Gastrocnemius medialis (tissue), 4 donors: ENCODE data around the gene FAM78A. TPM values are rescaled to one million over a fixed set of nuclear protein-coding genes. Genes with fewer than 3 reads are reported as not detected.
"Not testable (repeated sequence)": the region's sequence is repeated elsewhere in the genome, so short reads cannot be mapped to it uniquely, and the experiment has no call there.

ENCODE experiments used
- ATAC-seq, 2 donors: fragments of 150-250 bp; one replicate each; pipeline ENCODE4 v1.9.1; 2016
- DNase-seq, 2 donors: peaks; one replicate each; pipeline ENCODE4 v3.0.0-alpha.2; 2019
- H3K27ac ChIP-seq, 4 donors: fragments of 200-600 bp; sonication (generic); 1 replicate in 1 of 4; 2 replicates in 3 of 4; pipeline ENCODE4 v1.5.1; 2016 to 2018; ENCODE audit warnings: mild to moderate bottlenecking in 2 of 4, moderate library complexity in 1 of 4
- H3K27me3 ChIP-seq, 3 donors: fragments of 200-600 bp; sonication (generic) in 2 of 3; 1 replicate in 1 of 3; 2 replicates in 2 of 3; pipeline versions ENCODE4 v1.5.1 to v1.6.0; 2016 to 2019; ENCODE audit warnings: mild to moderate bottlenecking in 1 of 3, moderate library complexity in 1 of 3
- H3K36me3 ChIP-seq, 2 donors: fragments of 200-600 bp; sonication (generic) in 1 of 2; one replicate each; pipeline ENCODE4 v1.5.1; 2017 to 2018
- H3K4me1 ChIP-seq, 2 donors: fragments of 200-600 bp; sonication (generic) in 1 of 2; one replicate each; pipeline ENCODE4 v1.5.1; 2016 to 2017; ENCODE audit warnings: mild to moderate bottlenecking in 2 of 2
- H3K4me3 ChIP-seq, 4 donors: fragments of 200-600 bp; sonication (generic) in 3 of 4; 1 replicate in 1 of 4; 2 replicates in 3 of 4; pipeline ENCODE4 v1.5.1; 2016 to 2019; ENCODE audit warnings: mild to moderate bottlenecking in 2 of 4
- H3K9me3 ChIP-seq, 3 donors: fragments of 200-600 bp; sonication (generic) in 2 of 3; 1 replicate in 1 of 3; 2 replicates in 2 of 3; pipeline ENCODE4 v1.5.1; 2016 to 2019
- POLR2A ChIP-seq, 2 donors: fragments of 450-650 bp; IDR thresholded peaks; one replicate each; pipeline ENCODE4 v1.6.1; 2017; ENCODE audit warnings: antibody characterized with exemption in 2 of 2, mild to moderate bottlenecking in 2 of 2, moderate library complexity in 2 of 2
- in situ Hi-C, 4 donors: fragments of 200-750 bp; cut with MboI; loops; one replicate each; pipeline versions ENCODE4 v1.15.0 to v1.8.0; 2017; ENCODE audit warnings: low sequenced_read_pairs in 4 of 4
- intact Hi-C: fragments of 100-400 bp; cut with DNase I; formaldehyde crosslinking; loops from one replicate; pipeline ENCODE4 v1.15.1; 2023; ENCODE audit warnings: low total_unique reads
- total RNA-seq, 4 donors: library from RNA; depleted of rRNA; stranded (reverse); fragments of >200 nt; gene quantifications; one replicate each; pipeline versions ENCODE4 v1.1.0 to v1.2.3, GENCODE V29; 2016
- TF ChIP-seq, protein P1 (sequence below), 5 experiments: fragments of 450-650 bp in 3 of 5; fragments of 200-600 bp in 2 of 5; sonication (generic) in 2 of 5; IDR thresholded peaks in 4 of 5; conservative IDR thresholded peaks in 1 of 5; 1 replicate in 4 of 5; 2 replicates in 1 of 5; pipeline ENCODE4 v1.5.1; 2016 to 2019; ENCODE audit warnings: antibody characterized with exemption in 5 of 5, mild to moderate bottlenecking in 3 of 5, moderate library complexity in 3 of 5

FAM78A gene
- total RNA-seq, 4 donors from 2014 or later = 3.6 to 16.0 (median 10.1) TPM

DNA sequence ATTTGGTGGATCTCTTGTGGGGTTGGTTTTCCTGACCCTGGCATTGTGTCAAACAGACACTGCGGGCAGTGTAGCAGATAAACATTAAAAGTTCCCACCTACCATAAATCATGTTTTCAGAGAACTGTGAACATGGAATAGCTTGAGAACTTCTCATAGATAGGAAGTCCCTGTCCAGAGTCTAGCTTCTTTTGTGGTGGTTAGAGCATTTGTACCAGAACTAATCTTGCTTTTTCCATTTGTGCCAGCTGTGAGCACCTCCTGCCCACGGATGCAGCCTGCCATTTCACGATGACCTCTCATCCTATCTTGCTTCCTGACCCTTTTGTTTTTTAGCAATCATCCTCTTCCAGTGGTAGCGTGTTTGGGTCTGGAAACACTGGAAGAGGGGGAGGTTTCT, 61.4 kb downstream of the FAM78A start:
- H3K36me3 ChIP-seq = peaks cover 0 to 22% of the 10 kb centered on the region in 2 donors
- H3K27ac ChIP-seq = no peak overlapping the region
- no peak overlapping the region for H3K4me3 ChIP-seq
- H3K9me3 ChIP-seq = no peaks in the 10 kb centered on the region
- DNase-seq (no peak), ATAC-seq (no peak)
- peaks cover 0 to 7% of the 10 kb centered on the region in 2 donors for H3K4me1 ChIP-seq
- H3K27me3 ChIP-seq = no peaks in the 10 kb centered on the region
- in situ Hi-C loops (no loop called here), intact Hi-C loops (no loop called here)
- TF ChIP-seq, protein P1, sequence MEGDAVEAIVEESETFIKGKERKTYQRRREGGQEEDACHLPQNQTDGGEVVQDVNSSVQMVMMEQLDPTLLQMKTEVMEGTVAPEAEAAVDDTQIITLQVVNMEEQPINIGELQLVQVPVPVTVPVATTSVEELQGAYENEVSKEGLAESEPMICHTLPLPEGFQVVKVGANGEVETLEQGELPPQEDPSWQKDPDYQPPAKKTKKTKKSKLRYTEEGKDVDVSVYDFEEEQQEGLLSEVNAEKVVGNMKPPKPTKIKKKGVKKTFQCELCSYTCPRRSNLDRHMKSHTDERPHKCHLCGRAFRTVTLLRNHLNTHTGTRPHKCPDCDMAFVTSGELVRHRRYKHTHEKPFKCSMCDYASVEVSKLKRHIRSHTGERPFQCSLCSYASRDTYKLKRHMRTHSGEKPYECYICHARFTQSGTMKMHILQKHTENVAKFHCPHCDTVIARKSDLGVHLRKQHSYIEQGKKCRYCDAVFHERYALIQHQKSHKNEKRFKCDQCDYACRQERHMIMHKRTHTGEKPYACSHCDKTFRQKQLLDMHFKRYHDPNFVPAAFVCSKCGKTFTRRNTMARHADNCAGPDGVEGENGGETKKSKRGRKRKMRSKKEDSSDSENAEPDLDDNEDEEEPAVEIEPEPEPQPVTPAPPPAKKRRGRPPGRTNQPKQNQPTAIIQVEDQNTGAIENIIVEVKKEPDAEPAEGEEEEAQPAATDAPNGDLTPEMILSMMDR (IDR thresholded peaks at IDR 0.05 in 4 of 5, conservative IDR thresholded peaks at IDR 0.05 in 1 of 5) = no peak
- no peak for TF ChIP-seq POLR2A (IDR thresholded peaks at IDR 0.05)

DNA sequence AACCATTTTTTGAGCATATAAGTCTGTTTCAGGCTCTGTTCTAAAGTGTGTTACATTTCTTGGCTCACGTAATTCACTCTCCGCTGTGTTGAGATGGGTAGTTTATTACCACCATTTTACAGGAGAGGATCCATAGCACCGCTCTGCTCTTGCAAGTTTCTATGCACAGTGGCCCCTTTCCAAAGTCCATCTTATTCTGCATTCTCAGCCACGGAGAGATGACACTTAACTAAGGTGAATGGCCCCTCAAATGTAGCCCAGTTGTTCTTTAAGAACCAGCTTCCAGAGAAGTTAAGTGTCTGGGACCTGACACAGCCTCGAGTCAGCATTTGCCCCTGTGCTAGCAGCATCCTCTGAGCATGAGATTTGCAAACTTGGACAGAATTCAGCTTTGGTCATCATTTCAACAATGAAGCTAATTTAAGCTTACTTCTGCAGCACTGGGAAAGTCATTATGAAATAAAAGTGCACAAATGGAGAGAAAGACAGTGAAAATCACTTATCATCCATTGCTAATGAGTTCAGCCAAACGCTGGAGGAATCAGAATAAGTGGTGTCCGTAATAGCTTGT, 61.9 kb downstream of the FAM78A start:
- Histone ChIP-seq H3K9me3 (no peaks in the 10 kb centered on the region), H3K36me3 (peaks cover 0 to 22% of the 10 kb centered on the region in 2 donors), H3K4me1 (peaks cover 0 to 7% of the 10 kb centered on the region in 2 donors), H3K4me3 (no peak overlapping the region), H3K27ac (no peak overlapping the region), H3K27me3 (no peaks in the 10 kb centered on the region)
- in situ Hi-C loops (no loop called here), intact Hi-C loops (no loop called here)
- TF ChIP-seq, protein P1 (IDR thresholded peaks at IDR 0.05 in 4 of 5, conservative IDR thresholded peaks at IDR 0.05 in 1 of 5) = no peak
- TF ChIP-seq POLR2A (IDR thresholded peaks at IDR 0.05) = no peak
- DNase-seq = no peak
- ATAC-seq = no peak

DNA sequence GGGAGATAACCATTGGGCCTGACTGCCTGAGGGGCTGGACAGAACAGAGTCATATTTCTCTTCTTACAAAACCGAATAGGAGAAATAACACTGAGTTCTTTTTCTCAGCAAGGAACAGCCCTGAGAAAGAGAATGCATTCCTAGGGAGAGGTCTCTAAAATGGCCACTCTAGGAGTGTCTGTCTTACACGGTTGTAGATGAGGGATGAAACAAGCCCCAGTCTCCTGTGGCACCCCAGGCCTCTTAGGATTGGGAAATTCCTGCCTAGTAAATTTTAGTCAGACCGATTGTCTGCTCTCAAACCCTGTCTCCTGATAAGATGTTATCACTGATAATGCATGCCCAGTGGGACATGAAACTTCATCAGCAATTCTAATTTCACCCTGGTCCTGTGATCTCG, 64.4 kb downstream of the FAM78A start:
- in situ Hi-C loops = not testable (repeated sequence)

More for the DNA sequence above, 64.4 kb downstream of the FAM78A start:
- intact Hi-C loops, H3K4me1 ChIP-seq, H3K9me3 ChIP-seq, H3K27me3 ChIP-seq, ATAC-seq, H3K27ac ChIP-seq, H3K4me3 ChIP-seq, DNase-seq: not testable (repeated sequence)
- H3K36me3 ChIP-seq = peaks cover 0 to 21% of the 10 kb centered on the region in 2 donors

Other genes starting within 250 kb of the FAM78A start
- gene AIF1L, start 180.0 kb downstream of the FAM78A start, total RNA-seq = 10 to 100 TPM in 1 of 4 donors, 1 to 10 TPM in 3; 7.5 to 10.6 (median 8.9) TPM
- gene NUP214, start 150.9 kb downstream of the FAM78A start, total RNA-seq = 10 to 100 TPM; 24.2 to 47.5 (median 29.9) TPM
- gene PLPP7, start 13.2 kb upstream of the FAM78A start, total RNA-seq = 100 to 1,000 TPM; 110 to 395 (median 184) TPM
- gene PRRC2B, start 117.6 kb upstream of the FAM78A start, total RNA-seq = 10 to 100 TPM; 29.9 to 41.6 (median 37.2) TPM
- 10 to 100 TPM; 14.3 to 43.1 (median 32.2) TPM for gene POMT1, start 226.4 kb upstream of the FAM78A start, total RNA-seq